Large intestine (tissue), 3 donors: ENCODE results near the gene VTN. TPM values are rescaled to one million over a fixed set of nuclear protein-coding genes. Genes with fewer than 3 reads are reported as not detected.

Experiments used
- DNase-seq, 2 donors: peaks; one replicate each; pipeline versions ENCODE4 v3.0.0 to v3.0.0-alpha.2; 2013
- H3K27ac ChIP-seq: one replicate; pipeline ENCODE4 v1.5.1; 2013; ENCODE audit warnings: low read length
- H3K27me3 ChIP-seq: 2 replicates; pipeline ENCODE4 v1.6.1; 2013; ENCODE audit warnings: low read length; ENCODE audit not compliant: control insufficient read depth, insufficient read depth
- H3K36me3 ChIP-seq: 2 replicates; pipeline ENCODE4 v1.6.1; 2013; ENCODE audit warnings: low read length; ENCODE audit not compliant: control insufficient read depth, insufficient read depth
- H3K4me1 ChIP-seq: one replicate; pipeline ENCODE4 v1.6.1; 2013; ENCODE audit warnings: low read length; ENCODE audit not compliant: control insufficient read depth, insufficient read depth
- H3K4me3 ChIP-seq: one replicate; pipeline ENCODE4 v1.5.1; 2013; ENCODE audit warnings: low read length
- H3K9me3 ChIP-seq: one replicate; pipeline ENCODE4 v1.6.1; 2013; ENCODE audit warnings: mild to moderate bottlenecking, low read depth, low read length, moderate library complexity; ENCODE audit not compliant: control insufficient read depth
- WGBS: methylation state at CpG from one replicate; pipeline ENCODE4 v1.1.5; 2013; ENCODE audit warnings: low lambda C conversion rate; ENCODE audit not compliant: insufficient coverage; 5-methylcytosine and 5-hydroxymethylcytosine counted together
- polyA plus RNA-seq: library from polyadenylated mRNA; unstranded; fragments of 120-200 nt; gene quantifications from one replicate; pipeline ENCODE4 v1.2.1, GENCODE V29; 2013

Gene VTN
- polyA plus RNA-seq, 1 donor: 12.2 TPM

GRCh38 chr17:28324781-28325180, 45.3 kb downstream of the VTN start:
- Histone ChIP-seq H3K36me3 (peaks cover 30% of the 10 kb centered on the region), H3K4me1 (peaks cover 31% of the 10 kb centered on the region), H3K27ac (no peak overlapping the region), H3K9me3 (no peaks in the 10 kb centered on the region), H3K27me3 (no peaks in the 10 kb centered on the region), H3K4me3 (no peak overlapping the region)
- no peak for DNase-seq
- WGBS: no CpG with 5 or more reads among the region's 3 CpGs

- Histone ChIP-seq H3K4me3 (no peak overlapping the region), H3K27me3 (no peaks in the 10 kb centered on the region), H3K4me1 (peaks cover 31% of the 10 kb centered on the region), H3K9me3 (no peaks in the 10 kb centered on the region), H3K36me3 (peaks cover 27% of the 10 kb centered on the region), H3K27ac (no peak overlapping the region)
- DNase-seq: no peak
- WGBS: no CpG with 5 or more reads among the region's 5 CpGs
These were observed 45.8 kb downstream of the VTN start for GRCh38 chr17:28324267-28324745.

DNA sequence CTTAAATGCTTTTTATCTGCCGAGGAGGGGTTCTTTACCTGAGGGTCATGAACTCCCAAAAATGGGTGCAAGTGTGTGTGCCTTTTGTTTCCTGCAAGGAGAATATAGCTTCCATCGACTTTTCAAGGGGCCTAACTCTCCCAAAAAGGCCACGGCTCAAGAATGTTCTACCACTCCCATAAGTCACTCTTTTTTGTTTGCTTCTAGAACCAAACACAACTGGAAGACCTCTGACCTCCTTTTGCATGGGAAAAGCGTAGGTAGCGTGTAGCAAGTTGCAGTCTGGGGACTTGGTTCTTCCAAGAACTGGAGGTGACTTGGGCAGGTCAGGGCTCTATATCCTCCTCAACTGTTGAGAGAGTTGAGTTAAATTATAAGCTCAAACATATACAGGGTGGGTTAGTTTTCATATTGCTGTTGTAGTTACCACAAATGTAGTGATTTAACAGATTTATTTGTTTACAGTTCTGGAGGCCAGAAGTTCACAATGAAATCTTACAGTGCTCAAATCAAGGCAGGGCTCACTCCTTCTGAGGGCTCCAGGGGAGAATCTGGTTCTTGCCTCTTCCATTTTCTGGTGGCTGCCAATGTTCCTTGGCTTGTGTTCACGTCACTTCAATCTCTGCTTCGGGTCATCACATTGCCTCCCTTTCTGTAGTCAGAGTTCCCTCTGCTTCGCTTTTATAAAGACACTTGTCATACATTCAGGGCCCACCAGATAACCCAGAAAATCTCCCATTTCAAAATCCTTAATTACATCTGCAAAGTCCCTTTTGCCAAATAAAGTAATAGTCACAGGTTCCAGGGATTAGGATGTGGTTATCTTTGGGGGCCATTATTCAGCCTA, 49.7 kb downstream of the VTN start:
- peaks cover 2% of the 10 kb centered on the region for H3K36me3 ChIP-seq
- no peaks in the 10 kb centered on the region for H3K9me3 ChIP-seq
- WGBS: 100% methylated on average over 1 of the region's 8 CpGs
- no peaks in the 10 kb centered on the region for H3K27me3 ChIP-seq
- peaks cover 26% of the 10 kb centered on the region for H3K4me1 ChIP-seq
- H3K27ac ChIP-seq: no peak overlapping the region
- H3K4me3 ChIP-seq: peak overlapping the region; percentile 59
- no peak for DNase-seq

GRCh38 chr17:28319598-28319935, 50.5 kb downstream of the VTN start:
- Histone ChIP-seq H3K4me1 (peaks cover 17% of the 10 kb centered on the region), H3K27ac (peak overlapping the region; percentile 72)
- no CpG with 5 or more reads among the region's 7 CpGs for WGBS

GRCh38 chr17:28318759-28319597, 51.1 kb downstream of the VTN start, which contains the start of gene TMEM97:
Gene TMEM97 (plus strand): TSS chr17:28319200. CDS start chr17:28319240, 40 bp downstream.
- no peaks in the 10 kb centered on the region for H3K36me3 ChIP-seq
- peak within 1 kb of the TSS; percentile 72 for H3K27ac ChIP-seq
- H3K9me3 ChIP-seq: no peaks in the 10 kb centered on the region
- peak; percentile 97 to 98 for DNase-seq
- WGBS: no CpG with 5 or more reads among the region's 72 CpGs
- peaks cover 12% of the 10 kb centered on the region for H3K4me1 ChIP-seq
- H3K4me3 ChIP-seq: peak within 1 kb of the TSS; percentile 59
- no peaks in the 10 kb centered on the region for H3K27me3 ChIP-seq

More at GRCh38 chr17:28319598-28319935, 50.5 kb downstream of the VTN start:
- Histone ChIP-seq H3K9me3 (no peaks in the 10 kb centered on the region), H3K4me3 (peak overlapping the region; percentile 59), H3K27me3 (no peaks in the 10 kb centered on the region), H3K36me3 (no peaks in the 10 kb centered on the region)
- DNase-seq: no peak

DNA sequence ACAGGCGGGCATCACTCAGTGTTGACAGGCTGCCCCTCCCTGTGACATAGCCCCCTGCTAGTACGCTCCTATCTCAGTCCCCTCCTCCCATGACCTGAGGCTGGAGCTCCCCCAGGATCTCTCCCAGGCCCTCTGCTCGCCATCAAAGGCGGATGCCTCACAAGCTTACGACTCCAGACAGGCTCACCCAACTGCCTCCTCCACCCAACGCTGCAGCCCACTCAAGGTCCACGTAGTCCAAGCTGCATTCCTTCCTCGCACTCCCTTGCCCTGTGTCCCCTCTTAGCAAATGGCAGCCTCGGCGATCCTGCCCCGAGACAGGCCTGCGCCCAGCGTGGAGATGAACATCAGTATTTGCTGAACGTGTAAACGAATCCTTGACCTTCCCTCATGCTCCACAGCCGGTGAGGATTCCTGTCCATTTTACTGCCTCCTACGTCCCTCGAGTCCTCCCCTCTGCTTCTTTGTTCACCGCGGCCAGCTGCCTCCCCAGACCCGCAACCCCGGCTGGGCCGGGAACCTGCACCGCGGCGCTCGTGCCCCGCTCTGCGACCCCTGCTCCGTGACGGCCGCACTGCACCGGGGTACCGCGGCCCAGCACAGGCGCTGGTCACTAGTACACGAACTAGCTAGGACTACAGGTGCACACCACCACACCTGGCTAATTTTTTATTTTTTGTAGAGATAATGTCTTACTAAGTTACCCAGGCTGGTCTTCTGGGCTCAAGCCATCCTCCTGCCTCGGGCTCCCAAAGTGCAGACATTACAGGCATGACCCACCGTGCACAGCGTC, 51.9 kb downstream of the VTN start:
- no peaks in the 10 kb centered on the region for H3K36me3 ChIP-seq
- peak overlapping the region; percentile 28 for H3K27ac ChIP-seq
- peaks cover 7% of the 10 kb centered on the region for H3K4me1 ChIP-seq
- H3K4me3 ChIP-seq: peak overlapping the region; percentile 59
- H3K9me3 ChIP-seq: no peaks in the 10 kb centered on the region
- no CpG with 5 or more reads among the region's 40 CpGs for whole genome bisulfite sequencing
- DNase-seq: peak in 1 of 2 donors; percentile 29
- H3K27me3 ChIP-seq: no peaks in the 10 kb centered on the region

Other genes starting within 250 kb of the VTN start
- gene TMEM97, start 51.1 kb downstream of the VTN start, polyA plus RNA-seq: 31.0 TPM
- 46.6 TPM for gene IFT20, start 34.8 kb downstream of the VTN start, polyA plus RNA-seq
- gene TNFAIP1, start 34.5 kb downstream of the VTN start, polyA plus RNA-seq: 31.8 TPM
- 68.2 TPM for gene POLDIP2, start 12.8 kb downstream of the VTN start, polyA plus RNA-seq
- gene SEBOX, start 5.1 kb downstream of the VTN start, polyA plus RNA-seq: not detected
- 17.0 TPM for gene SARM1, start 1.4 kb upstream of the VTN start, polyA plus RNA-seq
- 13.7 TPM for gene SLC46A1, start 35.9 kb upstream of the VTN start, polyA plus RNA-seq
- gene SLC13A2, start 103.3 kb upstream of the VTN start, polyA plus RNA-seq: 10.7 TPM
- gene FOXN1, start 136.0 kb upstream of the VTN start, polyA plus RNA-seq: 0.04 TPM
- 48.9 TPM for gene UNC119, start 182.3 kb upstream of the VTN start, polyA plus RNA-seq
- gene PIGS, start 201.2 kb upstream of the VTN start, polyA plus RNA-seq: 88.7 TPM
- gene ALDOC, start 206.6 kb upstream of the VTN start, polyA plus RNA-seq: 15.0 TPM
- gene SPAG5, start 228.7 kb upstream of the VTN start, polyA plus RNA-seq: 35.1 TPM
- 15.2 TPM for gene RSKR, start 243.9 kb upstream of the VTN start, polyA plus RNA-seq